Activated CD4-positive, alpha-beta T cell treated with anti-CD3 and anti-CD28 coated beads for 1 hour (primary cell): ENCODE results near the gene SSBP1.

Experiments used
- DNase-seq: peaks from one replicate; pipeline ENCODE4 v3.0.0-alpha.2; 2020

The SSBP1 gene

GRCh38 chr7:141785706-141786552 lies 47.8 kb downstream of the SSBP1 start:
- DNase-seq: no peak

- DNase-seq: no peak
These were observed 50.1 kb downstream of the SSBP1 start for GRCh38 chr7:141788296-141788695.

GRCh38 chr7:141789917-141790316 lies 51.8 kb downstream of the SSBP1 start, which contains the start of gene TAS2R5:
TAS2R5 (plus strand) TSS chr7:141790217; CDS start chr7:141790362, 145 bp downstream.
- no peak for DNase-seq

- no peak for DNase-seq
These were observed 54.4 kb downstream of the SSBP1 start for GRCh38 chr7:141792526-141792925.
